HL-60 (cell line): Measurements from ENCODE around the gene UBE2S.

Experiments
- POLR2AphosphoS5 ChIP-seq: IDR thresholded peaks from 2 replicates; pipeline ENCODE4 v1.6.1; 2012; ENCODE audit warnings: low read depth
- TF ChIP-seq, protein P1 (sequence below): IDR thresholded peaks from one replicate; pipeline ENCODE4 v1.5.1; 2011; ENCODE audit warnings: low read length, control low read depth, inconsistent platforms; ENCODE audit not compliant: insufficient read depth
- TF ChIP-seq, protein P2 (sequence below): IDR thresholded peaks from 2 replicates; pipeline ENCODE4 v1.6.1; 2012; ENCODE audit warnings: low read depth; ENCODE audit not compliant: insufficient replicate concordance

DNA sequence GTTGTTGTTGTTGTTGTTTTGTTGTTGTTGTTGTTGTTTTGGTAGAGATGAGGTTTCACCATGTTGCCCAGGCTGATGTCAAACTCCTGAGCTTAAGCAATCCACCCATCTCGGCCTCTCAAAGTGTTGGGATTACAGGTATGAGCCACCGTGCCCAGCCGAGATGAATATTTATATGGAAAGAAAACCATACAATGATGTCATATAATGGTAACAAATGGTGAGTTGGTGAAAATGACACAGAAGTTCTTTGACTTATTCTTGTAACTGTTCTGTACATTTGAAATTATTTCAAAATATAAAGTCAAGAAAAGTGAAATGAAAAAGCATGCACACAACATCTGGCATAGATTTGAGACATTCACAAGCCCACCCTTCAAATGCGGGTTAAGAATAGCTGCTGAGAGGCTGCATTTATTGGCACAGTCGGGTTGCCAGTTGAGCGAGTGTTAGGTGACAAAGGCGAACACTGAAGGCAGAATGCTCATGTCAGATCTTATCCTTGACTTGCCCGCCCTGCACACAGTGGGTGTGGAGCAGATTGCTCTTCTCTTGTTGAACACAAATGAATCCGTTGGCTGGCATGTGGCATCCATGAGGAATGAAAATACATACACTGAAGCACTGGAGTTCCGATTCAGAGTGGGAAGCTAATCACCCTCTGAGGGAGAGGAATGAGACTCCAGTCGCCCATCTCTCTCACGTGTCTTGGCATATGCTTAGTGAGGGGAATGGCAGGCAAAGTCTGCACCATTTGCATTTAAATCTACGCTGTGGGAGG is 15.8 kb upstream of the UBE2S start:
- TF ChIP-seq, protein P1, sequence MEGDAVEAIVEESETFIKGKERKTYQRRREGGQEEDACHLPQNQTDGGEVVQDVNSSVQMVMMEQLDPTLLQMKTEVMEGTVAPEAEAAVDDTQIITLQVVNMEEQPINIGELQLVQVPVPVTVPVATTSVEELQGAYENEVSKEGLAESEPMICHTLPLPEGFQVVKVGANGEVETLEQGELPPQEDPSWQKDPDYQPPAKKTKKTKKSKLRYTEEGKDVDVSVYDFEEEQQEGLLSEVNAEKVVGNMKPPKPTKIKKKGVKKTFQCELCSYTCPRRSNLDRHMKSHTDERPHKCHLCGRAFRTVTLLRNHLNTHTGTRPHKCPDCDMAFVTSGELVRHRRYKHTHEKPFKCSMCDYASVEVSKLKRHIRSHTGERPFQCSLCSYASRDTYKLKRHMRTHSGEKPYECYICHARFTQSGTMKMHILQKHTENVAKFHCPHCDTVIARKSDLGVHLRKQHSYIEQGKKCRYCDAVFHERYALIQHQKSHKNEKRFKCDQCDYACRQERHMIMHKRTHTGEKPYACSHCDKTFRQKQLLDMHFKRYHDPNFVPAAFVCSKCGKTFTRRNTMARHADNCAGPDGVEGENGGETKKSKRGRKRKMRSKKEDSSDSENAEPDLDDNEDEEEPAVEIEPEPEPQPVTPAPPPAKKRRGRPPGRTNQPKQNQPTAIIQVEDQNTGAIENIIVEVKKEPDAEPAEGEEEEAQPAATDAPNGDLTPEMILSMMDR, result no peak
- no peak for TF ChIP-seq POLR2AphosphoS5
- TF ChIP-seq, protein P2, sequence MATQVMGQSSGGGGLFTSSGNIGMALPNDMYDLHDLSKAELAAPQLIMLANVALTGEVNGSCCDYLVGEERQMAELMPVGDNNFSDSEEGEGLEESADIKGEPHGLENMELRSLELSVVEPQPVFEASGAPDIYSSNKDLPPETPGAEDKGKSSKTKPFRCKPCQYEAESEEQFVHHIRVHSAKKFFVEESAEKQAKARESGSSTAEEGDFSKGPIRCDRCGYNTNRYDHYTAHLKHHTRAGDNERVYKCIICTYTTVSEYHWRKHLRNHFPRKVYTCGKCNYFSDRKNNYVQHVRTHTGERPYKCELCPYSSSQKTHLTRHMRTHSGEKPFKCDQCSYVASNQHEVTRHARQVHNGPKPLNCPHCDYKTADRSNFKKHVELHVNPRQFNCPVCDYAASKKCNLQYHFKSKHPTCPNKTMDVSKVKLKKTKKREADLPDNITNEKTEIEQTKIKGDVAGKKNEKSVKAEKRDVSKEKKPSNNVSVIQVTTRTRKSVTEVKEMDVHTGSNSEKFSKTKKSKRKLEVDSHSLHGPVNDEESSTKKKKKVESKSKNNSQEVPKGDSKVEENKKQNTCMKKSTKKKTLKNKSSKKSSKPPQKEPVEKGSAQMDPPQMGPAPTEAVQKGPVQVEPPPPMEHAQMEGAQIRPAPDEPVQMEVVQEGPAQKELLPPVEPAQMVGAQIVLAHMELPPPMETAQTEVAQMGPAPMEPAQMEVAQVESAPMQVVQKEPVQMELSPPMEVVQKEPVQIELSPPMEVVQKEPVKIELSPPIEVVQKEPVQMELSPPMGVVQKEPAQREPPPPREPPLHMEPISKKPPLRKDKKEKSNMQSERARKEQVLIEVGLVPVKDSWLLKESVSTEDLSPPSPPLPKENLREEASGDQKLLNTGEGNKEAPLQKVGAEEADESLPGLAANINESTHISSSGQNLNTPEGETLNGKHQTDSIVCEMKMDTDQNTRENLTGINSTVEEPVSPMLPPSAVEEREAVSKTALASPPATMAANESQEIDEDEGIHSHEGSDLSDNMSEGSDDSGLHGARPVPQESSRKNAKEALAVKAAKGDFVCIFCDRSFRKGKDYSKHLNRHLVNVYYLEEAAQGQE, result no peak
